HEK293 (cell line): ENCODE measurements around the gene ITPKC.

Source experiments
- CTCF ChIA-PET: fragments of 350-600 bp; formaldehyde crosslinking; extraction: SDS; loops from one replicate; lab custom pipeline; 2021; ENCODE audit warnings: antibody characterized with exemption; lab: Yijun Ruan, JAX
- POLR2A ChIA-PET: fragments of 300-600 bp; formaldehyde crosslinking; extraction: SDS; loops from one replicate; lab custom pipeline; 2020; ENCODE audit warnings: antibody characterized with exemption, inconsistent platforms; lab: Yijun Ruan, JAX
- H3K27ac ChIP-seq: fragments of 200-500 bp; sonication (Bioruptor generic); 2 replicates; pipeline ENCODE4 v1.5.1; 2014; ENCODE audit warnings: low read depth, low read length, control low read depth, inconsistent platforms; ENCODE audit errors: extremely low read depth
- H3K36me3 ChIP-seq, 2 experiments: fragments of 200-500 bp in 1 of 2; sonication (Bioruptor generic) in 1 of 2; 1 replicate in 1 of 2; 2 replicates in 1 of 2; pipeline ENCODE4 v1.5.1; 2014 to 2017; ENCODE audit warnings: inconsistent platforms in 2 of 2, low read length in 2 of 2; ENCODE audit not compliant: control insufficient read depth in 2 of 2, insufficient read depth in 1 of 2
- H3K4me1 ChIP-seq: fragments of 200-500 bp; sonication (Bioruptor generic); 2 replicates; pipeline ENCODE4 v1.5.1; 2014; ENCODE audit warnings: mild to moderate bottlenecking, low read length, inconsistent platforms; ENCODE audit not compliant: control insufficient read depth, insufficient read depth
- H3K4me3 ChIP-seq: 2 replicates; pipeline ENCODE4 v1.5.1; 2011; ENCODE audit warnings: low read depth, mild to moderate bottlenecking, control low read depth, low read length, moderate library complexity
- H3K9me3 ChIP-seq: fragments of 200-500 bp; sonication (Bioruptor generic); 2 replicates; pipeline ENCODE4 v1.5.1; 2014; ENCODE audit warnings: low read depth, low read length, inconsistent platforms; ENCODE audit not compliant: control insufficient read depth, insufficient read depth
- BCL11B ChIP-seq: fragments of 450-650 bp; formaldehyde crosslinking; IDR thresholded peaks from 2 replicates; pipeline ENCODE4 v1.5.1; 2016; ENCODE audit warnings: low read depth, missing biosample characterization, missing genetic modification characterization
- KLF16 ChIP-seq: fragments of 450-650 bp; formaldehyde crosslinking; IDR thresholded peaks from 2 replicates; pipeline ENCODE4 v1.5.1; 2017; ENCODE audit warnings: missing biosample characterization, missing genetic modification characterization
- KLF9 ChIP-seq: fragments of 450-650 bp; formaldehyde crosslinking; IDR thresholded peaks from 2 replicates; pipeline ENCODE4 v1.5.1; 2016; ENCODE audit warnings: missing biosample characterization, missing genetic modification characterization, low read depth
- MYNN ChIP-seq: fragments of 450-650 bp; formaldehyde crosslinking; IDR thresholded peaks from 2 replicates; pipeline ENCODE4 v1.5.1; 2016; ENCODE audit warnings: missing biosample characterization, missing genetic modification characterization, borderline replicate concordance
- OVOL3 ChIP-seq: fragments of 450-650 bp; formaldehyde crosslinking; IDR thresholded peaks from 2 replicates; pipeline ENCODE4 v1.5.1; 2016; ENCODE audit warnings: missing biosample characterization, missing genetic modification characterization
- PRDM4 ChIP-seq: fragments of 450-650 bp; formaldehyde crosslinking; IDR thresholded peaks from 2 replicates; pipeline ENCODE4 v1.5.1; 2017; ENCODE audit warnings: missing biosample characterization, missing genetic modification characterization
- REPIN1 ChIP-seq: fragments of 450-650 bp; formaldehyde crosslinking; IDR thresholded peaks from 2 replicates; pipeline ENCODE4 v1.5.1; 2017; ENCODE audit warnings: missing biosample characterization, missing genetic modification characterization, low read depth
- WT1 ChIP-seq: fragments of 450-650 bp; formaldehyde crosslinking; IDR thresholded peaks from 2 replicates; pipeline ENCODE4 v1.5.1; 2016; ENCODE audit warnings: missing biosample characterization, missing genetic modification characterization
- ZBTB10 ChIP-seq: fragments of 450-650 bp; formaldehyde crosslinking; IDR thresholded peaks from 2 replicates; pipeline ENCODE4 v1.5.1; 2016; ENCODE audit warnings: missing biosample characterization, missing genetic modification characterization
- ZBTB21 ChIP-seq: fragments of 450-650 bp; formaldehyde crosslinking; IDR thresholded peaks from 2 replicates; pipeline ENCODE4 v1.5.1; 2017; ENCODE audit warnings: missing biosample characterization, missing genetic modification characterization
- ZBTB8A ChIP-seq: fragments of 450-650 bp; formaldehyde crosslinking; IDR thresholded peaks from 2 replicates; pipeline ENCODE4 v1.5.1; 2016; ENCODE audit warnings: missing biosample characterization, missing genetic modification characterization
- ZFP37 ChIP-seq: fragments of 450-650 bp; formaldehyde crosslinking; IDR thresholded peaks from 2 replicates; pipeline ENCODE4 v1.5.1; 2016; ENCODE audit warnings: missing biosample characterization, missing genetic modification characterization
- ZNF146 ChIP-seq: fragments of 450-650 bp; formaldehyde crosslinking; IDR thresholded peaks from 2 replicates; pipeline ENCODE4 v1.5.1; 2016; ENCODE audit warnings: missing biosample characterization, missing genetic modification characterization
- ZNF16 ChIP-seq: fragments of 450-650 bp; formaldehyde crosslinking; IDR thresholded peaks from 2 replicates; pipeline ENCODE4 v1.5.1; 2016; ENCODE audit warnings: low read depth, missing biosample characterization, missing genetic modification characterization
- ZNF274 ChIP-seq, 2 experiments: fragments of 200-500 bp in 1 of 2; fragments of 450-650 bp in 1 of 2; sonication (Bioruptor generic) in 1 of 2; formaldehyde crosslinking in 1 of 2; IDR thresholded peaks; 2 replicates each; pipeline versions ENCODE4 v1.5.1 to v1.6.1; 2014 to 2016; ENCODE audit warnings: borderline replicate concordance in 1 of 2, inconsistent platforms in 1 of 2, low read length in 1 of 2, missing biosample characterization in 1 of 2, missing genetic modification characterization in 1 of 2
- ZNF473 ChIP-seq: fragments of 450-650 bp; formaldehyde crosslinking; IDR thresholded peaks from 2 replicates; pipeline ENCODE4 v1.5.1; 2017; ENCODE audit warnings: missing biosample characterization, missing genetic modification characterization
- ZNF580 ChIP-seq: fragments of 450-650 bp; formaldehyde crosslinking; IDR thresholded peaks from 2 replicates; pipeline ENCODE4 v1.5.1; 2016; ENCODE audit warnings: missing biosample characterization, missing genetic modification characterization
- ZNF624 ChIP-seq: fragments of 450-650 bp; formaldehyde crosslinking; IDR thresholded peaks from 2 replicates; pipeline ENCODE4 v1.5.1; 2017; ENCODE audit warnings: missing biosample characterization, missing genetic modification characterization
- ZNF664 ChIP-seq: fragments of 450-650 bp; formaldehyde crosslinking; IDR thresholded peaks from 2 replicates; pipeline ENCODE4 v1.5.1; 2016; ENCODE audit warnings: missing biosample characterization, missing genetic modification characterization
- ZNF837 ChIP-seq: fragments of 450-650 bp; formaldehyde crosslinking; IDR thresholded peaks from 2 replicates; pipeline ENCODE4 v1.5.1; 2016; ENCODE audit warnings: missing biosample characterization, missing genetic modification characterization
- TF ChIP-seq, protein P1 (sequence below): sonication (generic); formaldehyde crosslinking; IDR thresholded peaks from 2 replicates; pipeline ENCODE4 v1.8.1; 2022; ENCODE audit warnings: mild to moderate bottlenecking, moderate library complexity, missing genetic modification reagents

The ITPKC gene

DNA sequence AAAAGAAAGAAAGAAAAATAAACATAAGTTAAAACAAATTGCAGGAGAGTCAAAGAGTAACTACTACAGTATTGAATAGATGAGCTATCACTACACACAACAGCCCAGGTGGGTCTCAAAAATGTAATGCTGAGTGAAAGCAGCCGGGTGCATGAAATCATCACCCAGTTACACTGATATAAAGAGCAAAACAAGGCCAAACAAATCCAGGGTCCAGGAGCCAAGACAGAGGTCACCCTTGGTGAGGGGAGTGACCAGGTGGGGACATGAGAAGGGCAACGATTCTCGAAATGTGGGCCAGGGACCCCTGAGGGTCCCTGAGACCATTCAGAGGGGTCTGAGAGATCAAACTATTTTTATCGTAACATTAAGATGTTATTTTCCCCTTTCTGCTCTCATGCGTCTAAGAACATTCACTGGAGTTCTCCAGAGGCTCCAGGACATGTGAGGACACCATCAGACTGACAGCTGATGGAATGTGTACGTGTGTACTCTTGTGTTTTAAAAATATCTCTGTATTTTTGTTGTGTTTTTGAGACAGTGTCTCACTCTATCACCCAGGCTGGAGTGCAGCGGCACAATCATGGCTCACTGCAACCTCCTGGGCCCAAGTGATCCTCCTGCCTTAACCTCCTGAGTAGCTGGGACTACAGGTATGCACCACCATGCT lies 10.8 kb upstream of the ITPKC start:
- ChIA-PET POLR2A (interaction anchor here (0.6 to 1.9 kb wide), 4 partner anchors 10 to 441 kb away, joined by 3 to 8 read pairs (median 6); partner anchors contain the start of genes ACTMAP, COQ8B and ITPKC), CTCF (interaction anchor here (0.6 to 1.5 kb wide), 3 partner anchors 61 to 285 kb away, joined by 3 to 6 read pairs (median 3); no protein-coding TSS in a partner anchor)
- no peaks in the 10 kb centered on the region for H3K4me1 ChIP-seq
- no peak for TF ChIP-seq ZNF274 (IDR thresholded peaks at IDR 0.05; ENCODE audit: low read length)
- no peak for TF ChIP-seq ZNF274 (tag by site-specific recombination; IDR thresholded peaks at IDR 0.05; ENCODE audit: borderline replicate concordance)
- TF ChIP-seq ZNF837 (tag by site-specific recombination), result no peak
- TF ChIP-seq ZBTB21 (tag by site-specific recombination), result no peak
- no peak for TF ChIP-seq ZNF624 (tag by site-specific recombination)
- no peak for TF ChIP-seq PRDM4 (tag by site-specific recombination)
- no peak for TF ChIP-seq REPIN1 (tag by site-specific recombination)
- TF ChIP-seq ZBTB10 (tag by site-specific recombination), result no peak
- no peak for TF ChIP-seq ZNF473
- no peak for TF ChIP-seq BCL11B (tag by site-specific recombination)
- no peak for TF ChIP-seq ZBTB8A (tag by site-specific recombination)
- TF ChIP-seq, protein P1, sequence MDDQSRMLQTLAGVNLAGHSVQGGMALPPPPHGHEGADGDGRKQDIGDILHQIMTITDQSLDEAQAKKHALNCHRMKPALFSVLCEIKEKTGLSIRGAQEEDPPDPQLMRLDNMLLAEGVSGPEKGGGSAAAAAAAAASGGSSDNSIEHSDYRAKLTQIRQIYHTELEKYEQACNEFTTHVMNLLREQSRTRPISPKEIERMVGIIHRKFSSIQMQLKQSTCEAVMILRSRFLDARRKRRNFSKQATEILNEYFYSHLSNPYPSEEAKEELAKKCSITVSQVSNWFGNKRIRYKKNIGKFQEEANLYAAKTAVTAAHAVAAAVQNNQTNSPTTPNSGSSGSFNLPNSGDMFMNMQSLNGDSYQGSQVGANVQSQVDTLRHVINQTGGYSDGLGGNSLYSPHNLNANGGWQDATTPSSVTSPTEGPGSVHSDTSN (CRISPR knock-in tag), result no peak
- no peak for TF ChIP-seq ZNF580 (tag by site-specific recombination)
- no peak for TF ChIP-seq WT1
- no peak for TF ChIP-seq ZFP37 (tag by site-specific recombination)
- no peak for TF ChIP-seq ZNF16
- no peak for TF ChIP-seq KLF16 (tag by site-specific recombination)
- no peak for TF ChIP-seq OVOL3 (tag by site-specific recombination)
- TF ChIP-seq, all 188 proteins: peak for 0
- Histone ChIP-seq H3K36me3 (peaks cover 87 to 95% of the 10 kb centered on the region in 2 experiments), H3K4me3 (no peak overlapping the region), H3K9me3 (no peaks in the 10 kb centered on the region), H3K27ac (0 out of 2 replicates have a peak overlapping the region, but pooled peaks have one; percentile 1)

DNA sequence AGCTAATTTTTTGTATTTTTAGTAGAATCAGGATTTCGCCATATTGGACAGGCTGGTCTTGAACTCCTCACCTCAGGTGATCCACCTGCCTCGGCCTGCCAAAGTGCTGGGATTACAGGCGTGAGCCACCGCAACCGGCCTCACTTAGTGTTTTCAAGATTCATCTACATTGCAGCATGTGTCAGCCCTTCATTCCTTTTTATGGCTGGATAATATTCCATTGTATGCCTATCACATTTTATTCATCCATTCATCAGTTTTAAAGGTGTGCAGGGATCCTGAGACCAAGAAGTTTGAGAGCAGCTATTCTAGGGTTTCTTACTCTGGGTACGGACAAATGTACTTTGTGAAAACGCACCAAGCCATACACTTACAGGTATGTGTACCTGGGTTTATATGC lies 9.3 kb upstream of the ITPKC start:
- no peaks in the 10 kb centered on the region for H3K9me3 ChIP-seq
- H3K27ac ChIP-seq, result no peak overlapping the region
- POLR2A ChIA-PET, result interaction anchor here (0.6 to 1.2 kb wide), 4 partner anchors 9 to 43 kb away, joined by 3 to 7 read pairs (median 4); partner anchors contain the start of genes ACTMAP, COQ8B, ITPKC and NUMBL
- H3K4me1 ChIP-seq, result no peaks in the 10 kb centered on the region
- no peak overlapping the region for H3K4me3 ChIP-seq
- TF ChIP-seq MYNN (tag by site-specific recombination), result no peak
- TF ChIP-seq ZNF664, result peak; percentile 53; the same call in 1 of the 2 replicates
- TF ChIP-seq ZNF146 (tag by site-specific recombination), result peak; percentile 76; the same call in 1 of the 2 replicates
- no peak for TF ChIP-seq KLF9 (tag by site-specific recombination)
- TF ChIP-seq, all 188 proteins: peak for 2
- CTCF ChIA-PET, result interaction anchor here (0.6 to 1.7 kb wide), 6 partner anchors 55 to 1729 kb away, joined by 3 to 6 read pairs (median 4); partner anchors contain the start of gene EGLN2
- peaks cover 84 to 97% of the 10 kb centered on the region in 2 experiments for H3K36me3 ChIP-seq
